Activated CD4-positive, alpha-beta memory T cell treated with anti-CD3 and anti-CD28 coated beads, Interleukin-2, amount 10 ng/mL, durations not matched to agents 7 days and 5 days (primary cell): ENCODE measurements around the gene TAGAP. TPM values are rescaled to one million over a fixed set of nuclear protein-coding genes. Genes with fewer than 3 reads are reported as not detected.

Experiments
- total RNA-seq, 2 experiments: library from RNA; stranded (reverse); gene quantifications; one replicate each; pipeline ENCODE4 v1.2.3, GENCODE V29; 2021

The TAGAP gene
- total RNA-seq, 2 experiments from 2014 or later: 52.0 to 53.2 TPM

Other genes starting within 250 kb of the TAGAP start
- 100 to 1,000 TPM; 225 to 228 TPM for gene EZR, start 225.6 kb downstream of the TAGAP start, total RNA-seq
- 1 to 10 TPM; 3.4 to 3.7 TPM for gene RSPH3, start 44.8 kb downstream of the TAGAP start, total RNA-seq
- gene FNDC1, start 124.4 kb upstream of the TAGAP start, total RNA-seq: not detected